WTC11 (cell line): ENCODE results near the gene BRMS1L. TPM values are rescaled to one million over a fixed set of nuclear protein-coding genes. Genes with fewer than 3 reads are reported as not detected.

ENCODE experiments used
- ATAC-seq: fragments of 200-7000 bp; cut with Tn5 transposase; 2 replicates; pipeline ENCODE4 v1.10.0; 2021; ENCODE audit warnings: mild to moderate bottlenecking, moderate library complexity
- CTCF ChIA-PET: fragments of 300-600 bp; sonication (Branson Sonifier 250); formaldehyde crosslinking; loops from one replicate; lab custom pipeline; 2021; ENCODE audit warnings: antibody characterized with exemption; lab: Charles Lee
- POLR2A ChIA-PET: fragments of 350-600 bp; sonication (Branson Sonifier 250); formaldehyde crosslinking; loops from one replicate; lab custom pipeline; 2021; ENCODE audit warnings: antibody characterized with exemption; lab: Charles Lee
- DNase-seq: peaks from one replicate; pipeline ENCODE4 v3.0.0; 2021; ENCODE audit warnings: low spot score
- H3K27ac Mint-ChIP-seq: 2 replicates; pipeline ENCODE4 v1.8.0; 2021; ENCODE audit warnings: mixed read lengths
- H3K27me3 Mint-ChIP-seq: 2 replicates; pipeline ENCODE4 v1.8.0; 2021; ENCODE audit warnings: low read depth, mild to moderate bottlenecking, moderate library complexity, mixed read lengths
- H3K36me3 Mint-ChIP-seq: 2 replicates; pipeline ENCODE4 v1.8.0; 2021; ENCODE audit warnings: mixed read lengths
- H3K4me1 Mint-ChIP-seq: 2 replicates; pipeline ENCODE4 v1.8.0; 2022; ENCODE audit warnings: mixed read lengths
- H3K4me3 Mint-ChIP-seq: 2 replicates; pipeline ENCODE4 v1.8.0; 2021; ENCODE audit warnings: mild to moderate bottlenecking, moderate library complexity, mixed read lengths
- H3K9me3 Mint-ChIP-seq: 2 replicates; pipeline ENCODE4 v1.8.0; 2021; ENCODE audit warnings: mixed read lengths
- CREM ChIP-seq: sonication (generic); formaldehyde crosslinking; IDR thresholded peaks from 2 replicates; pipeline ENCODE4 v1.8.1; 2022; ENCODE audit warnings: mild to moderate bottlenecking, missing genetic modification reagents, moderate library complexity
- FOXP4 ChIP-seq: sonication (generic); formaldehyde crosslinking; IDR thresholded peaks from 2 replicates; pipeline ENCODE4 v1.8.0; 2022; ENCODE audit warnings: mild to moderate bottlenecking, missing genetic modification reagents
- PRRX2 ChIP-seq: fragments of 250-450 bp; sonication (Bioruptor Pico); IDR thresholded peaks from 2 replicates; pipeline ENCODE4 v1.8.0; 2021; ENCODE audit warnings: mild to moderate bottlenecking
- SOX15 ChIP-seq: fragments of 250-450 bp; sonication (Bioruptor Pico); IDR thresholded peaks from 2 replicates; pipeline ENCODE4 v1.9.0; 2021; ENCODE audit warnings: mild to moderate bottlenecking
- total RNA-seq: library from RNA; stranded (reverse); gene quantifications from 3 replicates; pipeline ENCODE4 v1.2.3, GENCODE V29; 2021

BRMS1L gene
- total RNA-seq, 1 experiment from 2014 or later: 12.1 TPM

GRCh38 chr14:35915775-35916174 lies 89.6 kb downstream of the BRMS1L start:
- Mint-ChIP-seq H3K36me3 (no peaks in the 10 kb centered on the region), H3K9me3 (peaks cover 4% of the 10 kb centered on the region), H3K4me3 (no peak overlapping the region), H3K27ac (no peak overlapping the region), H3K27me3 (no peaks in the 10 kb centered on the region; the same call in 1 of the 2 replicates), H3K4me1 (no peaks in the 10 kb centered on the region)
- DNase-seq (no peak), ATAC-seq (no peak)
- CTCF ChIA-PET: no interaction called here
- no peak for TF ChIP-seq PRRX2
- TF ChIP-seq FOXP4 (CRISPR knock-in tag): no peak
- no peak for TF ChIP-seq CREM (CRISPR knock-in tag)
- no peak for TF ChIP-seq SOX15 (CRISPR knock-in tag)
- POLR2A ChIA-PET: no interaction called here

Other genes starting within 250 kb of the BRMS1L start
- 28.8 to 31.7 TPM (median 29.3 TPM) in 3 replicates for gene RALGAPA1, start 17.0 kb upstream of the BRMS1L start, total RNA-seq